CD4-positive, alpha-beta T cell (primary cell): ENCODE data around the gene KCNAB2. TPM values are rescaled to one million over a fixed set of nuclear protein-coding genes. Genes with fewer than 3 reads are reported as not detected.

Source experiments
- ATAC-seq: fragments of 200-7000 bp; cut with Tn5 transposase; one replicate; pipeline ENCODE4 v1.10.0; 2022; ENCODE audit warnings: mild to moderate bottlenecking; ENCODE audit not compliant: poor library complexity
- CTCF ChIA-PET: fragments of 350-600 bp; sonication (Branson Sonifier 250); formaldehyde crosslinking; loops from one replicate; lab custom pipeline; 2021; ENCODE audit warnings: antibody characterized with exemption, inconsistent platforms; lab: Charles Lee
- POLR2A ChIA-PET: fragments of 350-600 bp; sonication (Branson Sonifier 250); formaldehyde crosslinking; loops from one replicate; lab custom pipeline; 2021; ENCODE audit warnings: antibody characterized with exemption, inconsistent platforms; lab: Charles Lee
- DNase-seq, 14 experiments: peaks; one replicate each; pipeline ENCODE4 v3.0.0-alpha.2; 2013 to 2020; ENCODE audit warnings: mixed read lengths in 2 of 14
- H3K27ac ChIP-seq, 2 donors: one replicate each; pipeline versions ENCODE4 v1.5.1 to v1.7.0; 2013; ENCODE audit warnings: low read length in 2 of 2, low read depth in 1 of 2, mild to moderate bottlenecking in 1 of 2
- H3K27me3 ChIP-seq, 2 experiments: 1 replicate in 1 of 2; 2 replicates in 1 of 2; pipeline versions ENCODE4 v1.6.1 to v1.7.0; 2013; ENCODE audit warnings: low read length in 2 of 2, control low read depth in 1 of 2, mild to moderate bottlenecking in 1 of 2, moderate library complexity in 1 of 2; ENCODE audit not compliant: insufficient read depth in 2 of 2, control insufficient read depth in 1 of 2
- H3K36me3 ChIP-seq: one replicate; pipeline ENCODE4 v1.6.1; 2013; ENCODE audit warnings: low read length, control low read depth; ENCODE audit not compliant: insufficient read depth
- H3K4me1 ChIP-seq: one replicate; pipeline ENCODE4 v1.6.1; 2013; ENCODE audit warnings: low read length, control low read depth; ENCODE audit not compliant: insufficient read depth
- H3K4me3 ChIP-seq: one replicate; pipeline ENCODE4 v1.5.1; 2013; ENCODE audit warnings: mild to moderate bottlenecking, low read length, moderate library complexity
- H3K9me3 ChIP-seq, 2 experiments: 1 replicate in 1 of 2; 2 replicates in 1 of 2; pipeline versions ENCODE4 v1.6.1 to v1.7.0; 2013; ENCODE audit warnings: low read length in 2 of 2, mild to moderate bottlenecking in 2 of 2, control low read depth in 1 of 2, moderate library complexity in 1 of 2; ENCODE audit not compliant: control insufficient read depth in 1 of 2, insufficient read depth in 1 of 2
- H3K27ac Mint-ChIP-seq: one replicate; pipeline ENCODE4 v1.8.0; 2020; ENCODE audit warnings: mixed read lengths
- H3K27me3 Mint-ChIP-seq: one replicate; pipeline ENCODE4 v1.8.0; 2021; ENCODE audit warnings: mixed read lengths
- H3K36me3 Mint-ChIP-seq: one replicate; pipeline ENCODE4 v1.8.0; 2021; ENCODE audit warnings: low read depth, mixed read lengths
- H3K4me1 Mint-ChIP-seq: one replicate; pipeline ENCODE4 v1.8.0; 2021; ENCODE audit warnings: low read depth, mixed read lengths
- H3K4me3 Mint-ChIP-seq: one replicate; pipeline ENCODE4 v1.8.0; 2020; ENCODE audit warnings: mild to moderate bottlenecking, mixed read lengths
- H3K9me3 Mint-ChIP-seq: one replicate; pipeline ENCODE4 v1.8.0; 2020; ENCODE audit warnings: mixed read lengths
- intact Hi-C, 2 experiments: fragments of 100-400 bp; cut with DNase I in 1 of 2; cut with micrococcal nuclease in 1 of 2; formaldehyde crosslinking; loops; one replicate each; pipeline versions ENCODE4 v1.15.1 to v1.9.0; 2023 to 2025; cut with DNase I, micrococcal nuclease
- total RNA-seq, 174 experiments: library from RNA in 2 of 174; stranded (reverse) in 2 of 174; gene quantifications; one replicate each; pipeline ENCODE4 v1.2.3 and lab custom pipeline; 2021 to 2026
- TF ChIP-seq, protein P1 (sequence below): fragments of 200-600 bp; IDR thresholded peaks from one replicate; pipeline ENCODE4 v1.8.0; 2022; ENCODE audit warnings: antibody characterized with exemption, mild to moderate bottlenecking

The KCNAB2 gene
- total RNA-seq, 2 experiments from 2014 or later = 147 to 155 TPM

GRCh38 chr1:6027591-6027990 is 18.1 kb upstream of the KCNAB2 start:
- intact Hi-C loops = loop anchor here in 1 of 2 experiments (10.0 kb wide), 2 partner anchors 177 to 207 kb away; partner anchors contain the start of genes ICMT and RNF207
- Mint-ChIP-seq H3K9me3 (no peaks in the 10 kb centered on the region), H3K27ac (peak overlapping the region; percentile 92), H3K36me3 (peaks cover 34% of the 10 kb centered on the region), H3K4me3 (peak overlapping the region; percentile 83), H3K27me3 (no peaks in the 10 kb centered on the region), H3K4me1 (peaks cover 60% of the 10 kb centered on the region)
- H3K27me3 ChIP-seq = no peaks in the 10 kb centered on the region
- CTCF ChIA-PET = interaction anchor here (0.6 to 1.0 kb wide), 4 partner anchors 9 to 168 kb away, joined by 3 to 4 read pairs (median 3); no protein-coding TSS in a partner anchor
- peaks cover 75% of the 10 kb centered on the region for H3K4me1 ChIP-seq
- POLR2A ChIA-PET = interaction anchor here (6.5 kb wide), 1 partner anchor 33 kb away, joined by 92 read pairs; the partner anchor contains the start of gene NPHP4
- DNase-seq = no peak
- peaks cover 24% of the 10 kb centered on the region for H3K36me3 ChIP-seq
- ATAC-seq = no peak
- TF ChIP-seq, protein P1, sequence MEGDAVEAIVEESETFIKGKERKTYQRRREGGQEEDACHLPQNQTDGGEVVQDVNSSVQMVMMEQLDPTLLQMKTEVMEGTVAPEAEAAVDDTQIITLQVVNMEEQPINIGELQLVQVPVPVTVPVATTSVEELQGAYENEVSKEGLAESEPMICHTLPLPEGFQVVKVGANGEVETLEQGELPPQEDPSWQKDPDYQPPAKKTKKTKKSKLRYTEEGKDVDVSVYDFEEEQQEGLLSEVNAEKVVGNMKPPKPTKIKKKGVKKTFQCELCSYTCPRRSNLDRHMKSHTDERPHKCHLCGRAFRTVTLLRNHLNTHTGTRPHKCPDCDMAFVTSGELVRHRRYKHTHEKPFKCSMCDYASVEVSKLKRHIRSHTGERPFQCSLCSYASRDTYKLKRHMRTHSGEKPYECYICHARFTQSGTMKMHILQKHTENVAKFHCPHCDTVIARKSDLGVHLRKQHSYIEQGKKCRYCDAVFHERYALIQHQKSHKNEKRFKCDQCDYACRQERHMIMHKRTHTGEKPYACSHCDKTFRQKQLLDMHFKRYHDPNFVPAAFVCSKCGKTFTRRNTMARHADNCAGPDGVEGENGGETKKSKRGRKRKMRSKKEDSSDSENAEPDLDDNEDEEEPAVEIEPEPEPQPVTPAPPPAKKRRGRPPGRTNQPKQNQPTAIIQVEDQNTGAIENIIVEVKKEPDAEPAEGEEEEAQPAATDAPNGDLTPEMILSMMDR = no peak
- peak overlapping the region; percentile 86 to 95 for H3K27ac ChIP-seq
- H3K9me3 ChIP-seq = no peaks in the 10 kb centered on the region
- H3K4me3 ChIP-seq = peak overlapping the region; percentile 68

DNA sequence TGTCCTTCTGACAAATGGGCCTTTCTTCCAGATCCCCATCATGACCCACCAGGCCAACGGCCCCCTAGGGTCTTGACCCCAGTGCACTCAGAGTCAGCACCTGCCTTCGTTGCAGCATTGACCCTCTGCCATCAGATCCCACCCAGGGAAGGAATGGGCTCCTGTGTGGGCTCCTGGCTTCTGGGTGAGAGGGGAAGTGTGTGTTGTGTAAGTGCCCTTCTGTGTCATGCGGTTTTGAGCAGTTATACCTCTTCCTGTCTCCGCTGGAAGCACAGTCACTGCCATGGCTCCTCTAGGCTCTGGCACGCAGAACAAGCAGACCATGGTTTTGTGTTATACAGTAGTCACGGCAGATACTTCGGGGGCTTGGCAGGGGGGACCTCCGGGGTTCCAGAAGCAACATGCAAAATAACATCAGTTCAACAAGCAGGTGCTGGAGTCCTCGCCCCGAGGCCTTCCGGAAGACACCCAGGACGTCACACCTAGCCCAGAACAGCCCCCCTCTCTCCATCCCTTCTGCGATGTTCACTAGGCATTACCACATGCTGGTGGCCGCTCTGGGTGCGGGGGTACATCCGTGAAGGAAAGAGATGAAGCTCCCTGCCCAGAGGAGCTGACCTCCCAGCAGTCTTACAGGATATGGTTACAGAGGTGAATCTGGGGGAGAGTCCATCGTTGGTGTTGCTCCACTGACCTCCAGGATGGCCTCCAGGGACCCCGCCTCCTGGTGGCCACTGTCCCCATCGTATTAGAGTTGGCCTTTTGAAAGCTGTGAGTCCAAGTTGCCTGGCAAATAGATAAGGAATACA is 17.4 kb upstream of the KCNAB2 start:
- H3K4me1 ChIP-seq = peaks cover 81% of the 10 kb centered on the region
- peak overlapping the region; percentile 68 for H3K4me3 ChIP-seq
- Mint-ChIP-seq H3K9me3 (no peaks in the 10 kb centered on the region), H3K4me1 (peaks cover 67% of the 10 kb centered on the region), H3K4me3 (peak overlapping the region; percentile 83), H3K27me3 (no peaks in the 10 kb centered on the region), H3K36me3 (peaks cover 41% of the 10 kb centered on the region), H3K27ac (peak overlapping the region; percentile 92)
- peak overlapping the region; percentile 86 to 95 for H3K27ac ChIP-seq
- no peaks in the 10 kb centered on the region for H3K9me3 ChIP-seq
- ATAC-seq (peak; percentile 64), DNase-seq (peak; percentile 46 to 88 (median 58))
- ChIA-PET POLR2A (interaction anchor here (6.5 kb wide), 1 partner anchor 34 kb away, joined by 92 read pairs; the partner anchor contains the start of gene NPHP4), CTCF (interaction anchor here (0.7 kb wide), 1 partner anchor 41 kb away, joined by 4 read pairs; no protein-coding TSS in a partner anchor)
- H3K27me3 ChIP-seq = no peaks in the 10 kb centered on the region
- intact Hi-C loops = loop anchor here (1.0 to 10.0 kb wide), 3 partner anchors 36 to 207 kb away; partner anchors contain the start of genes ICMT (in 1 of the 2), NPHP4 (in 1 of the 2) and RNF207 (in 1 of the 2)
- TF ChIP-seq, protein P1 = no peak
- peaks cover 24% of the 10 kb centered on the region for H3K36me3 ChIP-seq

GRCh38 chr1:6029351-6029750 is 16.3 kb upstream of the KCNAB2 start:
- H3K4me3 ChIP-seq = no peak overlapping the region
- peak overlapping the region in 1 of 2 donors; percentile 10 for H3K27ac ChIP-seq
- peaks cover 92% of the 10 kb centered on the region for H3K4me1 ChIP-seq
- peaks cover 73% of the 10 kb centered on the region for H3K4me1 Mint-ChIP-seq
- H3K9me3 ChIP-seq = no peaks in the 10 kb centered on the region
- peaks cover 35% of the 10 kb centered on the region for H3K36me3 ChIP-seq
- H3K4me3 Mint-ChIP-seq = peak overlapping the region; percentile 7
- no peaks in the 10 kb centered on the region for H3K27me3 ChIP-seq
- DNase-seq (no peak), ATAC-seq (no peak)
- TF ChIP-seq, protein P1 = no peak
- H3K36me3 Mint-ChIP-seq = peaks cover 46% of the 10 kb centered on the region
- ChIA-PET CTCF (interaction anchor here (0.7 kb wide), 1 partner anchor 40 kb away, joined by 4 read pairs; no protein-coding TSS in a partner anchor), POLR2A (interaction anchor here (6.5 kb wide), 1 partner anchor 35 kb away, joined by 92 read pairs; the partner anchor contains the start of gene NPHP4)
- intact Hi-C loops = loop anchor here in 1 of 2 experiments (10.0 kb wide), 2 partner anchors 175 to 205 kb away; partner anchors contain the start of genes ICMT and RNF207
- no peaks in the 10 kb centered on the region for H3K9me3 Mint-ChIP-seq
- H3K27ac Mint-ChIP-seq = peak overlapping the region; percentile 25
- H3K27me3 Mint-ChIP-seq = no peaks in the 10 kb centered on the region
